ENCODE results near the gene RHO.

DNA sequence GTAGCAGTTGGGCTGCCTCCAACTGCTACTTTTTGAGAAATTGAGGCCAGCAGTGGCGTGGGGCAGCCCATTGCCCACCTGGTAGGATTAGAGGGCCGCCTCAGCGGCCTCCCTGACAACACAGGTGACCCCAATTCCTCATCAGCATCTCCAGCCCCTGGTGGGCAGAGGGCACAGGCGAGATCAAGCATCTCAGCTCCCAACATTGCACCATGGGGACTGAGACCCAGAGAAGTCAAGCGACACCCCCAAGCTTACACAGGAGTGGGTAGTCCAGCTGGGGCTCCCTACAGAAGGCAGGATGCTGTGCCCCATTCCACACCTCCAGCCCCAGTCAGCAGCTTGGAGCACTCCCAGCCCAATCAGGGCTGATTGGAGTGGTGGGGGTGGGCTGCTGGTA, 14.3 kb downstream of the RHO start:
- TF ChIP-seq, protein P1, sequence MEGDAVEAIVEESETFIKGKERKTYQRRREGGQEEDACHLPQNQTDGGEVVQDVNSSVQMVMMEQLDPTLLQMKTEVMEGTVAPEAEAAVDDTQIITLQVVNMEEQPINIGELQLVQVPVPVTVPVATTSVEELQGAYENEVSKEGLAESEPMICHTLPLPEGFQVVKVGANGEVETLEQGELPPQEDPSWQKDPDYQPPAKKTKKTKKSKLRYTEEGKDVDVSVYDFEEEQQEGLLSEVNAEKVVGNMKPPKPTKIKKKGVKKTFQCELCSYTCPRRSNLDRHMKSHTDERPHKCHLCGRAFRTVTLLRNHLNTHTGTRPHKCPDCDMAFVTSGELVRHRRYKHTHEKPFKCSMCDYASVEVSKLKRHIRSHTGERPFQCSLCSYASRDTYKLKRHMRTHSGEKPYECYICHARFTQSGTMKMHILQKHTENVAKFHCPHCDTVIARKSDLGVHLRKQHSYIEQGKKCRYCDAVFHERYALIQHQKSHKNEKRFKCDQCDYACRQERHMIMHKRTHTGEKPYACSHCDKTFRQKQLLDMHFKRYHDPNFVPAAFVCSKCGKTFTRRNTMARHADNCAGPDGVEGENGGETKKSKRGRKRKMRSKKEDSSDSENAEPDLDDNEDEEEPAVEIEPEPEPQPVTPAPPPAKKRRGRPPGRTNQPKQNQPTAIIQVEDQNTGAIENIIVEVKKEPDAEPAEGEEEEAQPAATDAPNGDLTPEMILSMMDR (IDR thresholded peaks at IDR 0.05) = no peak
- TF ChIP-seq EZH2 (IDR thresholded peaks at IDR 0.05; ENCODE audit: borderline replicate concordance, insufficient read depth, low read depth, low read length, poor library complexity, severe bottlenecking) = no peak

Measured in B cell (primary cell).